Endothelial cell of umbilical vein (primary cell): Measurements from ENCODE around the gene UBE2Q1. TPM values are rescaled to one million over a fixed set of nuclear protein-coding genes. Genes with fewer than 3 reads are reported as not detected.

Experiments
- BruUV-seq: library from RNA; stranded (reverse); fragments of 400-500 nt; replicated peaks from 2 replicates; lab custom pipeline; 2021; lab: Mats Ljungman, UMichigan
- CTCF ChIA-PET: fragments of 300-600, 350-600 bp; sonication (Branson Sonifier 250); formaldehyde crosslinking; loops from one replicate; lab custom pipeline; 2021; ENCODE audit warnings: antibody characterized with exemption, inconsistent platforms; lab: Charles Lee
- POLR2A ChIA-PET: fragments of 300-600, 350-600 bp; sonication (Branson Sonifier 250); formaldehyde crosslinking; loops from one replicate; lab custom pipeline; 2021; ENCODE audit warnings: antibody characterized with exemption, inconsistent platforms; lab: Charles Lee
- DNase-seq: peaks from one replicate; pipeline ENCODE4 v3.0.0-alpha.2; 2011; ENCODE audit warnings: low read depth, low spot score
- FAIRE-seq: peaks from 2 replicates; lab custom pipeline; 2011; peaks lifted over from hg19 to GRCh38; lab: Jason Lieb, UNC
- H2AFZ ChIP-seq: 2 replicates; pipeline ENCODE4 v1.6.0; 2012; ENCODE audit warnings: low read depth, low read length, control low read depth, inconsistent platforms
- H3K27ac ChIP-seq: 2 replicates; pipeline ENCODE4 v1.5.1; 2011; ENCODE audit warnings: low read depth, mild to moderate bottlenecking, control low read depth, low read length, moderate library complexity; ENCODE audit not compliant: insufficient read depth
- H3K27me3 ChIP-seq, 2 experiments: 2 replicates each; pipeline versions ENCODE4 v1.6.0 to v1.6.1; 2011; ENCODE audit warnings: low read length in 2 of 2, mixed read lengths in 1 of 2; ENCODE audit not compliant: control insufficient read depth in 2 of 2, insufficient read depth in 2 of 2
- H3K36me3 ChIP-seq, 2 experiments: 2 replicates in 1 of 2; 3 replicates in 1 of 2; pipeline ENCODE4 v1.5.1; 2011; ENCODE audit warnings: low read length in 2 of 2, mild to moderate bottlenecking in 1 of 2, moderate library complexity in 1 of 2; ENCODE audit not compliant: control insufficient read depth in 2 of 2, insufficient read depth in 2 of 2; ENCODE audit errors: extremely low read depth in 1 of 2
- H3K4me1 ChIP-seq: 3 replicates; pipeline ENCODE4 v1.5.1; 2011; ENCODE audit warnings: mild to moderate bottlenecking, low read length; ENCODE audit not compliant: control insufficient read depth, insufficient read depth; ENCODE audit errors: extremely low read depth
- H3K4me2 ChIP-seq: 2 replicates; pipeline ENCODE4 v1.6.1; 2011; ENCODE audit warnings: low read length, control low read depth, mixed read lengths; ENCODE audit not compliant: insufficient read depth
- H3K4me3 ChIP-seq, 3 experiments: fragments of 200-600 bp in 1 of 3; sonication (generic), shearing (Covaris generic) in 1 of 3; replicated peaks in 1 of 3; 2 replicates each; pipeline ENCODE4 v1.5.1; 2011 to 2016; ENCODE audit warnings: control low read depth in 3 of 3, low read length in 3 of 3, mild to moderate bottlenecking in 2 of 3, inconsistent platforms in 1 of 3, low read depth in 1 of 3, moderate library complexity in 1 of 3; ENCODE audit not compliant: insufficient read depth in 1 of 3
- H3K79me2 ChIP-seq: 2 replicates; pipeline ENCODE4 v1.6.0; 2012; ENCODE audit warnings: low read length, inconsistent platforms; ENCODE audit not compliant: control insufficient read depth, insufficient read depth
- H3K9ac ChIP-seq: replicated peaks from 2 replicates; pipeline ENCODE3; 2011; ENCODE audit warnings: low read length, control low read depth; ENCODE audit not compliant: insufficient read depth; ENCODE audit errors: extremely low read depth
- H3K9me1 ChIP-seq: replicated peaks from 3 replicates; pipeline ENCODE4 v1.6.0; 2011; ENCODE audit warnings: mild to moderate bottlenecking, low read length; ENCODE audit not compliant: control insufficient read depth, insufficient read depth; ENCODE audit errors: extremely low read depth
- H3K9me3 ChIP-seq: replicated peaks from 2 replicates; pipeline ENCODE4 v1.5.1; 2012; ENCODE audit warnings: low read length, inconsistent platforms; ENCODE audit not compliant: control insufficient read depth, insufficient read depth
- H4K20me1 ChIP-seq: replicated peaks from 2 replicates; pipeline ENCODE3; 2011; ENCODE audit warnings: mild to moderate bottlenecking, low read length; ENCODE audit not compliant: control insufficient read depth, insufficient read depth; ENCODE audit errors: extremely low read depth
- EZH2 ChIP-seq: IDR thresholded peaks from 2 replicates; pipeline ENCODE4 v1.6.1; 2012; ENCODE audit warnings: borderline replicate concordance, low read depth, mild to moderate bottlenecking, moderate library complexity, low read length, inconsistent platforms; ENCODE audit not compliant: severe bottlenecking
- FOS ChIP-seq: IDR thresholded peaks from 2 replicates; pipeline ENCODE4 v1.6.1; 2011; ENCODE audit warnings: mild to moderate bottlenecking, low read length, moderate library complexity, borderline replicate concordance; ENCODE audit not compliant: insufficient read depth
- GATA2 ChIP-seq: IDR thresholded peaks from 2 replicates; pipeline ENCODE4 v1.7.0; 2011; ENCODE audit warnings: low read depth, mild to moderate bottlenecking, moderate library complexity, mixed read lengths, low read length; ENCODE audit not compliant: insufficient read length, insufficient read depth
- JUN ChIP-seq: IDR thresholded peaks from 2 replicates; pipeline ENCODE4 v1.6.1; 2011; ENCODE audit warnings: borderline replicate concordance, low read depth; ENCODE audit not compliant: insufficient read length, insufficient read depth
- MAX ChIP-seq: IDR thresholded peaks from 2 replicates; pipeline ENCODE4 v1.6.1; 2011; ENCODE audit not compliant: insufficient read depth, insufficient read length
- MYC ChIP-seq: IDR thresholded peaks from one replicate; pipeline ENCODE4 v1.6.1; 2011; ENCODE audit warnings: mild to moderate bottlenecking, low read depth, low read length
- POLR2A ChIP-seq: IDR thresholded peaks from 2 replicates; pipeline ENCODE4 v1.6.1; 2012; ENCODE audit warnings: low read depth, mild to moderate bottlenecking, control low read depth, low read length
- POLR2AphosphoS5 ChIP-seq: IDR thresholded peaks from 2 replicates; pipeline ENCODE4 v1.6.1; 2012; ENCODE audit warnings: low read depth, mild to moderate bottlenecking, control low read depth, low read length, moderate library complexity; ENCODE audit not compliant: insufficient read depth
- dilution Hi-C: fragments of 300-500 bp; cut with MboI; formaldehyde crosslinking; loops from one replicate; pipeline ENCODE4 v1.15.0; 2019; ENCODE audit warnings: low sequenced_read_pairs; ENCODE audit not compliant: extremely low pct_ligation_motif_present
- intact Hi-C: fragments of 100-400 bp; cut with micrococcal nuclease; formaldehyde crosslinking; loops from one replicate; pipeline ENCODE4 v1.10.0; 2022
- polyA plus RNA-seq, 4 experiments: library from polyadenylated mRNA; depleted of rRNA in 3 of 4; stranded (reverse) in 3 of 4; unstranded in 1 of 4; fragments of >200 nt; gene quantifications; 2 replicates each; pipeline versions ENCODE4 v1.2.1 to v1.2.3, GENCODE V29; 2011 to 2012; ENCODE audit warnings: missing spikeins in 1 of 4
- total RNA-seq: library from RNA; stranded (reverse); gene quantifications from 2 replicates; pipeline ENCODE4 v1.2.3, GENCODE V29; 2021
- TF ChIP-seq, protein P1 (sequence below), 2 donors: IDR thresholded peaks; 1 replicate in 1 of 2; 2 replicates in 1 of 2; pipeline ENCODE4 v1.5.1; 2011; ENCODE audit warnings: low read length in 2 of 2, mild to moderate bottlenecking in 2 of 2, moderate library complexity in 2 of 2, control low read depth in 1 of 2, inconsistent platforms in 1 of 2, low read depth in 1 of 2; ENCODE audit not compliant: insufficient read depth in 1 of 2; ENCODE audit errors: extremely low read depth in 1 of 2

UBE2Q1 gene
- total and polyA plus RNA-seq, 2 donors (not counting 3 experiments of a cell fraction or from before 2014, with no cell fraction given) = 16.5 to 85.4 TPM

DNA sequence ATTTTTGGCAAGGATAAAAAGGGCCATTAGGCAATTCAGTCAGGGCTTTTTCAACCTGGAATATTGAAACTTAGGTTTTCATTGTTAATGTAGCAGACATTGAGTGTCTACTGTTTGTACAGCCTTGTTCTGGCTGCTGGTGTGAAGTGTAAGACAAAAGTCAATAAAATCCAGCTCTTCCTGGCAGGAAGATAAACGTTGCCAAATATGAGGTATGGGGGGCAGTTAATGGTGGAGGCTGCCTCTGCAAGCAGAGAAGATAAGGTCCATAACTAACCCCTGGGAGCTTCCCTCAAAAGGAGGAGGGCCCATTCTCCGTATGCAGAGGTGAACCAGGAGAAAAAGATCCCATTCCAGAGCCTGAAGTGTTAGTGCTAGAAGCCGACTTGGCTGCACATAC is 36.8 kb downstream of the UBE2Q1 start:
- Histone ChIP-seq H3K9me3 (no peaks in the 10 kb centered on the region), H3K9me1 (no peaks in the 10 kb centered on the region), H3K4me3 (no peak overlapping the region), H3K9ac (no peak overlapping the region), H3K4me1 (peaks cover 18% of the 10 kb centered on the region), H3K36me3 (no peaks in the 10 kb centered on the region), H2AFZ (no peak overlapping the region), H3K27me3 (no peaks in the 10 kb centered on the region), H3K4me2 (no peak overlapping the region), H3K27ac (no peak overlapping the region), H3K79me2 (no peaks in the 10 kb centered on the region), H4K20me1 (no peaks in the 10 kb centered on the region)
- TF ChIP-seq MAX = no peak
- TF ChIP-seq FOS = no peak
- TF ChIP-seq POLR2AphosphoS5 = no peak
- no peak for TF ChIP-seq MYC
- TF ChIP-seq POLR2A = no peak
- no peak for TF ChIP-seq GATA2
- TF ChIP-seq, protein P1, sequence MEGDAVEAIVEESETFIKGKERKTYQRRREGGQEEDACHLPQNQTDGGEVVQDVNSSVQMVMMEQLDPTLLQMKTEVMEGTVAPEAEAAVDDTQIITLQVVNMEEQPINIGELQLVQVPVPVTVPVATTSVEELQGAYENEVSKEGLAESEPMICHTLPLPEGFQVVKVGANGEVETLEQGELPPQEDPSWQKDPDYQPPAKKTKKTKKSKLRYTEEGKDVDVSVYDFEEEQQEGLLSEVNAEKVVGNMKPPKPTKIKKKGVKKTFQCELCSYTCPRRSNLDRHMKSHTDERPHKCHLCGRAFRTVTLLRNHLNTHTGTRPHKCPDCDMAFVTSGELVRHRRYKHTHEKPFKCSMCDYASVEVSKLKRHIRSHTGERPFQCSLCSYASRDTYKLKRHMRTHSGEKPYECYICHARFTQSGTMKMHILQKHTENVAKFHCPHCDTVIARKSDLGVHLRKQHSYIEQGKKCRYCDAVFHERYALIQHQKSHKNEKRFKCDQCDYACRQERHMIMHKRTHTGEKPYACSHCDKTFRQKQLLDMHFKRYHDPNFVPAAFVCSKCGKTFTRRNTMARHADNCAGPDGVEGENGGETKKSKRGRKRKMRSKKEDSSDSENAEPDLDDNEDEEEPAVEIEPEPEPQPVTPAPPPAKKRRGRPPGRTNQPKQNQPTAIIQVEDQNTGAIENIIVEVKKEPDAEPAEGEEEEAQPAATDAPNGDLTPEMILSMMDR (IDR thresholded peaks at IDR 0.05; ENCODE audit: extremely low read depth in 1 of 2, insufficient read depth in 1 of 2, low read depth in 1 of 2, low read length in 2 of 2) = no peak
- no peak for TF ChIP-seq JUN
- no peak for TF ChIP-seq EZH2
- dilution Hi-C loops = no loop called here
- ChIA-PET POLR2A (no interaction called here), CTCF (interaction anchor here (0.6 to 2.5 kb wide), 6 partner anchors 21 to 42 kb away, joined by 3 to 18 read pairs (median 5); no protein-coding TSS in a partner anchor)
- BruUV-seq = no TSS peak
- DNase-seq (peak; percentile 70), FAIRE-seq (no peak)
- intact Hi-C loops = no loop called here
